ENCODE results near the gene ANKRD28.

DNA sequence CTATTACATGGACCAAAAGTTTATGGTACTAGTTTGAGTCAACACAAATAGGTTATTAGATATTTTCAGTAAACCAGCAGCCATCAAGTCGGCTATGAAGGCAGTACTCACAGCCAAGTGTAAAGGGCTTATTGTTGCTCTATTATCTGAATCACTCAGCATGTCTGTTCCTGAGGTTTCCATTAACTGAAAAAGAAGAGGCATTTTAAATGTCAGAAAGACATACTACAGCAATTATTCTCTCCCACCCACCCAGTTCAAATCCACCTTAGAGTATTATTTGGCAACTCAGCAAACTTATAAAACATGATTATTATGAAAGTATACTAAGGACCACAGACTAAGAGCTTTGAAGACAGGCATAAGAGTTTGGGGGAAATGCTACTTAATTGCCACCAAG lies 103.2 kb downstream of the ANKRD28 start:
- TF ChIP-seq, protein P1, sequence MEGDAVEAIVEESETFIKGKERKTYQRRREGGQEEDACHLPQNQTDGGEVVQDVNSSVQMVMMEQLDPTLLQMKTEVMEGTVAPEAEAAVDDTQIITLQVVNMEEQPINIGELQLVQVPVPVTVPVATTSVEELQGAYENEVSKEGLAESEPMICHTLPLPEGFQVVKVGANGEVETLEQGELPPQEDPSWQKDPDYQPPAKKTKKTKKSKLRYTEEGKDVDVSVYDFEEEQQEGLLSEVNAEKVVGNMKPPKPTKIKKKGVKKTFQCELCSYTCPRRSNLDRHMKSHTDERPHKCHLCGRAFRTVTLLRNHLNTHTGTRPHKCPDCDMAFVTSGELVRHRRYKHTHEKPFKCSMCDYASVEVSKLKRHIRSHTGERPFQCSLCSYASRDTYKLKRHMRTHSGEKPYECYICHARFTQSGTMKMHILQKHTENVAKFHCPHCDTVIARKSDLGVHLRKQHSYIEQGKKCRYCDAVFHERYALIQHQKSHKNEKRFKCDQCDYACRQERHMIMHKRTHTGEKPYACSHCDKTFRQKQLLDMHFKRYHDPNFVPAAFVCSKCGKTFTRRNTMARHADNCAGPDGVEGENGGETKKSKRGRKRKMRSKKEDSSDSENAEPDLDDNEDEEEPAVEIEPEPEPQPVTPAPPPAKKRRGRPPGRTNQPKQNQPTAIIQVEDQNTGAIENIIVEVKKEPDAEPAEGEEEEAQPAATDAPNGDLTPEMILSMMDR (conservative IDR thresholded peaks at IDR 0.05) = no peak
- no peak for TF ChIP-seq ZFX (IDR thresholded peaks at IDR 0.05)

All from C4-2B (cell line).